ENCODE results near the gene TOM1.

Gene TOM1

DNA sequence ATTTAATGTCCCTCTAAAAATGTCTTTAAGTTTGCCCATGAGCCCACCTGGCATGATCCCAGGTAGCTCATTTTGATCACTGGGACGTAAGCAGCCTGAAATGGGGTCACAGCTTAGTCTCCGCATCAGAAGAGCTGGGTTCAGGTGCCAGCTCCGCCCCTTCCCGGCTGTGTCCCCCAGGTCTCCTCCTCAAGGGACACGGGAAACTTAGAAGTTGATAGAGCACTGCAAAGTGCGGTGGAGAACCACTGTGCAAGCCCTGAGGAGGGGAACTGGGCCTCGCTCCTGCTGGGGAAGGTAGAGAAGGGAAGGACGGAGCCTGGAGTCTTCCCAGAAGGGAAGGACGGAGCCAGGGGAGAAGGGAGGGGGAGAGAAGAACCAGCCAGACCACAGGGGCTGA lies 7.7 kb downstream of the TOM1 start:
- no peak for DNase-seq (ENCODE audit: low read depth in 2 of 2)

DNA sequence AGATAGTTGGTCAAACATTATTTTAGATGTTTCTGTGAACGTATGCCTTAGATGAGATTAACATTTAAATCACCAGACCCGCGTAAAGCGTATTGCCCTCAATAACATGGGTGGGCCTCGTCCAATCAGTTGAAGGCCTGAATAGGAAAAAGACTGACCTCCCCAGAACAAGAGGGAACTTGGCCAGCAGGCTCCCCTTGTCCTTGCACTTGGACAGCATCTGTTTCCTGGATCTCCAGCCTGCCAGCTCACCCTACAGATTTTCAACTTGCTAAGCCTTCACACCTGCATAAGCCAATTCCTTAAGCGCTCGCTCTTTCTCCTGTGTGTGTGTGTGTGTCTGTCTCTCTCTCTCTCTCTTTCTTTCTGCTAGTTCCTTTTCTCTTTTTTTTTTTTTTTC lies 8.2 kb downstream of the TOM1 start:
- DNase-seq (ENCODE audit: low read depth in 2 of 2), result no peak

DNA sequence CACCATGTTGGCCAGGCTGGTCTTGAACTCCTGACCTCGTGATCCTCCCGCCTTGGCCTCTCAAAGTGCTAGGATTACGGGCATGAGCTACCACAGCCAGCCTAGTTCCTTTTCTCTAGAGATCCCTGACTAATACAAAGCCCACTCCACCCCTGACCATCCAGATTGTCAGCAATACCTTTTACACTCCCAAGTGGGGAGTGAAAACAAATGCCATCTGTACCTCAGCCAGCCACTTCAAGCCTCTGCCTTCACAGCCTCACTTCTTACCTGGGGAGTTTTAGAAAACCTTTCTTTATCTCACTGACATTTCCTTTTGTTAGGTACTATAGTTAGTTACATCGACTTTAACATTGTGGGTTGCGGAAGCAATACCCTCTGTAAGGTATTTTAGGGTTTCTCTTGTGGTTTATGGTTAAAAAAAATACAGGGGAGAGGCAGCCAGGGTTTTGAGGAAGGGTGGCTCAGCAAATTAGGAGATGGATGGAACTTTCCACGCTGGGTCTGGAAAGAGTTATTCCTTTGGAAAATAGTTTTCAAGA lies 8.9 kb downstream of the TOM1 start:
- no peak for DNase-seq (ENCODE audit: low read depth in 2 of 2)

DNA sequence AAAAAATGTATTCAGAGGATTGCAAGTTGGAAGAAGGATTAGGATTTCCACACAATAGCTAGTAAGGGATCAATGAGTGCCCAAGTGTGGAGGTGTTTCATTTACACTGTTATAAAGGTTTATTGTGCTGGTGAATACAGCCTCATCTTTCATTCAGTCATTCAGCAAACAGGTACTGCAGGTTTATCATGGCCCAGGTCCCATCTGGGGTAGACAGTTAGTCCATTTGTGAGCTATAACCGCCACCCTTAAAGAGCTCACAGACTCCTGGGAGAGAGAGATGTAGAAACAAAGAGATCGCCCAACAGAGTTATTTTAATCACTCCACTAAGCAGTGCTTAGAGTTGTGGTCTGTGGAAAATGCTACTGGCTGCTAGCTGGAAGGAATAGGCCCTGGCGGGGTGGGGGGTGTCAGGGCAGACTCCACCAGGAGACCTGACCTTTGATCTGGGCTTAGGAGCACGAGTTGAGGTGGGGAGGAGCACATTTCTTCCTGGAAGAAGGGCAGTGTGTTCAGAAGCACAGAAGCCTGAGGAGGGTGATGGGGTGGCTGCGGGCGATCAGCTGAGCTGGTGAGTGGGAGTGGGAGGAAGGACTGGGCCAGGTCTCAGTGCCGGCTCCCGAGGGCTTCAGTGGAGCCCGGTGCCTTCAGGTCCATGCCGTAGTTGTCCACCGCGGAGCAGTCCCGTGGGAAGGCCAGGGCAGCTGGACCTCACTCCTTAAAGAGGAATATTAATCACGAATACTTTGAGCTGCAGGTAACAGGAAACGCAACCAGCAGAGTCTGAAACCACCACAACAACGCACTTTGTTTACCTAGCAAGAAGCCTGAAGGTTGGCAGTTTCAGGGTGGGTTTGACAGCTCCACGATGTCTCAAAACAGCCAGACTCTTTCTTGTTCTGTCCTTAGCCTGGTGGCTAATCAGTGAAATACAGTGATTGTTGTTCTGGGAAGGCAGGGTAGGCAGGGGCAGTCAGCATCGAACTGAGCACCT lies 11.2 kb downstream of the TOM1 start:
- DNase-seq (ENCODE audit: low read depth in 2 of 2), result no peak

DNA sequence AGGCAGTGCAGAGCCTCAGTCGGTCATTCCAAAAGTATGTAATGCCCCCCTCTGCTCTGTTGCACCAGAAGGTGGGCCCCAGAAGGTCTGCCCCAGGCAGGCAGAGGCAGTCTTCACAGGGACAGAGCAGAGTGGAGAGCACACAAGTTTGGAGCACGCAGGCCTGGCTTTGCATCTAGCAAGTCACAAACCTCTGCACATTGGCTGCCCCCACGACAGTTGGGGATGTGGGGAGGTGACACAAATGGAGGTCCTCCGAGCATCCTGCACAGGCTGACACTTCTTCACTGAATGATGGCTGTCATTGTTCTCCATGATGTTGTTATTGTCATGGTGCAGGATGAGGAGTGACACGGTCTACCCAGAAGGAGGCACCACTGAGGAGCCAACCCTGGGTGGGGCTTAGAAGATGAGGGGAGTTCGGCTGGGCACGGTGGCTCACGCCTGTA lies 11.9 kb downstream of the TOM1 start:
- DNase-seq (ENCODE audit: low read depth in 2 of 2), result no peak

DNA sequence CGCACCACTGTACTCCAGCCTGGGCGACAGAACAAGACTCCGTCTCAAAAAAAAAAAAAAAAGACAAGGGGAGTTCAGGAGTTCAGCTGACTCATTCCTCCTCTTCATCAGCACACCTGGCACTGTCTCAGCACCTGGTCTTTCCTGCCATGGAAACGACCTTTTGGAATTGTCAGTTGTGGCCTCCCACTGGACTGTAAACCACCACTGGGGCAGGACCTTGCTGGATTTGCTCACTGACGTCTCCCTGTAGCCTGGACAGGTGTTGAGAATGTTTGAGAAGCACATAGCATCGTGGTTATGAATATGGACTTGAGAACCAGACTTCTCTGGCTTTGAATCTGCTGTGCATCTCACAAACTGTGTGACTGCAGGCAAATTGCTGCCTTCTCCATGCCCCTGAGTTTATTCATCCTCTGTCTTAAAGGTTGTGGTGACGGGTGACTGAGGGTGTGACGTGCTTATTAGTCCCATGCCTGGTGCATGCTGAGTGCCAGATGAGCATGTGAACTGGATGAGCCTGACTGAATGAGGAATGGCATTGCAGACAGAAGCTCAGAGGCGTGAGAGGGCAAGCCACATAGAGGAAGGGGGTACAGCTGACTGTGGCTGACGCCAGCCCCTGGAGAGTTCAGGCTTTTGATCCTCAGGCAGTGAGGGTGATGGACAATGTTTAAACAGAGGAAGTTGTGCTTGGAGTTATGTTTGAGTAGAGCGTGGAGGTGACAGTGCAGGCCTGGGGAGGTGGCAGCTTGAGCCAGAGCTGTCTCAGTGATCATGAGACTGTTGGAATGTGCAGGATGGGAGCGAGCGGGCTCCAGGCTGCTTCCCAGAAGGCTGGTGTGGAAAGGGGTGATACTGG lies 12.7 kb downstream of the TOM1 start:
- DNase-seq (ENCODE audit: low read depth in 2 of 2), result no peak

DNA sequence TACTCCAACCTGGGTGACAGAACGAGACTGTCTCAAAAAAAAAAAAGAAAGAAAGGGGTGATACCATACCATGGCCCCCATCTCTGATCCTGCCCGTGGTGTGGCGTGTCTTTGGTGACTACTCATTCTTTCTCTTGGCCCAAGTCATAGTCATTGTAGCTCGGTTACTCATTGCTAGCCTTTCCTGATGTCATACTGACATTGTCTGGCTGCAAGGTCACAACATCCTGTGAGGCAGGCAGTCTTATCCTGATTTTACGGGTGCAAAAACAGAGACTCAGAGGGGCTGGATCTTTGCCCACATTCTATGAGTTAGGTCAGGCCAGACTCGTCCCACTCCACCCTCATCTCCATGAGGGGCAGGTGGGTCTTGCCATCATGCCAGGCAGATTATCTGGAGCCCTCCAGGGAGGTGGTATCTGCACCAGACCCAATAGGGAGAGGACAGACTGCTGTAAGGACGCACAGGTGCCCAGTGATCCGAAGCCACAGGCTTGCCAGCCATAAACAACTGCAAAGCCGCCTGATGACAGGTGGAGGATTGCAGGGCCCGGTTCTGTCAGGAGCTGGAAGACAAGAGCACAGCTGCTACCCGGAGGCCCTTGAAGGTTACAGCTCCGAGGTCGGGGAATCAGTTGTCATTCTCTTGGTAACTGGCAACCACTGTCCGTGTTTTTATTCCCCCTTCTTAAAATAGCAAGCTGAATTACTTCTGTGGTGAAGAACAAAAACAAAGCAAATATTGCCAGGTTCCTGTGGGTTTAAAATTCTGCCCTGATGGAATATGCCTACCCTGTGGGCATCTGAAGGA lies 13.8 kb downstream of the TOM1 start:
- no peak for DNase-seq (ENCODE audit: low read depth in 2 of 2)

DNA sequence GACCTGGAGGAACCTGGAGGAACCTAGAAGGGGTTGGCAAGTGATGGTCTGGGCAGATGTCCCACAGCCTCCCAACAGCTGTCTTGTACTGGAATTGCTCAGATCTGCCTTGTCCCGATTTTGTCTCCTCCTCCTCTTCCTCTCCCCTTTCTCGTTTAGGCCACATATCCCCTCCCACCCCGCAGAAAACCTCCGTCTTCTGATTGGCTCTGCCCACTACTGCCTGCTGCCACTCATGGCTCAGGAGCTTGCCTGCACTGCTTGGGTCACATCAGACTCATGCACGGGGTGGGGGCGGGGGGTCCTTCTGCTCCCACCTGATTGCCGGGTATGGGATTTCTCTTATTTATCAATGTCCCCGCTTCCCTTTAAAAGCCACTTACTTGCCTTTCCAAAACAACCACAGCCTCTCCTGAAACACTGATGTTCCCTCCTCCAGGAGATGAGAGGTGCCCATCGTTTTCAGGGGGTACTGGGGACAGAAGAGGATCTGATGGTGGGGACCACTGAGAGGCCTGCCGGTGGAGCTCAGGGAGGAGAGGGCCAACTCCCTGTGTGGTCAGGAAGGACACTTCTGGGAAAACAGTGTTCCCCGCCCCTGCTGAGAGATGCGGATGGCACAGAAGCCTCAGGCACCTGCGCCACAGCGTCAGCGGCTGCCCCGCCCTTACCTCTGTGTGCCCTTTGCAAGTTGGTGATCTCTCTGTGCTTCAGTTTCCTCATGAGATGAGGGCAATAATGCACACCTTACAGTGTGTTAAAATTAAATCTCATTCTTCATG lies 14.7 kb downstream of the TOM1 start:
- no peak for DNase-seq (ENCODE audit: low read depth in 2 of 2)

DNA sequence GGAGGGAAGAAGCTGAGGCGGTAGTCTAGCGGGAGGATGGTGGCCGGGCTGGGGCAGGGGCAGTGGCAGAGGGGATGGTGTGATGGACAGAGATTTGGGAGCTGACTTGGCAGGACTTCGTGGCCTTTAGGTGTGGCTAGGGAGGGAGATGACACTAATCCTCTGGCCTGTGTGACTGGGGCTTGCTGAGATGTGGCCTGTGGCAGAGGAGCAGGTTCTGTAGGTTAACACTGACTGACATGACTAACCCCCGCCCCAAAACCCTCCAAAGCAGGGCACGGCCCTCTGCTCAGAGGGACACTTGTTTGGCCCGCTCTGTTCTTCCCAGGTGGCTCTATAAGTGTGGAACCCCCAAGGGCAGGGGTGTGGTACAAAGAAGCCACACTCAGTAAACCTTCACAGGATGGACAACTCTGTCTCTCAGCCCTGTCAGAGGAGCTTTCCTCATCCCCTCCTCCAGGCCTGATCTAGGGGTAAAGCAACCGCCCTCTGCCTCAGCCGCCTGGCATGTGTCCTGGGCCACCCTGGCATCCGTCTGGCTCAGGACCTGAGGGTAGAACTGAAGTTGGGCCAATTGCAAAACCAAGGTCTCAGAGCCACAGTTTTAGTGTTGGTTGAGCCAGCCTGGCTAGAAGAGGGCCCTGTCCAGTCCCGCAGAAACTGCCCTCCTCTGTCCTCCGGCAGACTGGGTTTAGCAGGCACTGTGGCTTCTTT lies 15.6 kb downstream of the TOM1 start:
- DNase-seq (ENCODE audit: low read depth in 2 of 2), result no peak

DNA sequence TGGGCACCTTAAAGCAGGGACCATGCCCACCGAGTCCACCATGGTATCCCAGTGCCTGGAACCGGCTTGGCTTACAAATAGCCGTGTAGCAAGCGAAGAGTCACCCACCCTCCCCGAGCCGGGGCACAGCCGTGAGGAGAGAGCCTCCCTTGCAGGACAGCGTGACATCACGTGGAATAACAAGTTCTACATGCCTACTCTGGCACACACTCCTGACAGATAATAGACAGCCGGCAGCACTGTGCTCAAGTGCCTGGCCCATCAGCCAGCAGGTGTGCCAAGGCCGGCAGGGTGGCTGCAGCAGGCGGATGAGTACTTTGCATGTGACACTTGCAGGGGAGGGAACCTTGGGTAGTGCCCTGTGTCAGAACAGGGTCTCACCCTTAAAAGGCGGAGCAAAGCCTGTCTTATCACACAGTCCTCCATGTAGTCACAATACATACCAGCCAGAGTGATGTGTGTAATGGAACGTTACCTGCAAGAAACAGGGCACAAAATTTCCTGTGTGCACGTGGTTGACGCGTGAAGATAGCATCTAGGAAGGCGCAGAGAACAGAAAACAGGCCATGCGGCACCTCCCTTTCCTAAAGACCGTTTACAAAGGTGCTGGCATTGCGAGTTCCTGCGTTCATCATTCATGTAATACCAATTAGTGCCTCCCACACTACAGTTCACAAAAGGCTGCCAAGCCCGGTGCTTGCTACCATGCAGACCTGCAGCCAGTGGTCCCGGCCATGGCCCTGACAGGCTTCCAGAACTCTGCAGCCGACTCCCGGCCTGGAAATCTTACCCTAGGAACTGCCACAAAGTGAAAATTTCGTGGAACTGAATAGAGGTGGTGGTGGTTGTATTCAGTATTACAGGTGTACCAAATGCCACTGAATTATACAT lies 16.4 kb downstream of the TOM1 start:
- no peak for DNase-seq (ENCODE audit: low read depth in 2 of 2)

DNA sequence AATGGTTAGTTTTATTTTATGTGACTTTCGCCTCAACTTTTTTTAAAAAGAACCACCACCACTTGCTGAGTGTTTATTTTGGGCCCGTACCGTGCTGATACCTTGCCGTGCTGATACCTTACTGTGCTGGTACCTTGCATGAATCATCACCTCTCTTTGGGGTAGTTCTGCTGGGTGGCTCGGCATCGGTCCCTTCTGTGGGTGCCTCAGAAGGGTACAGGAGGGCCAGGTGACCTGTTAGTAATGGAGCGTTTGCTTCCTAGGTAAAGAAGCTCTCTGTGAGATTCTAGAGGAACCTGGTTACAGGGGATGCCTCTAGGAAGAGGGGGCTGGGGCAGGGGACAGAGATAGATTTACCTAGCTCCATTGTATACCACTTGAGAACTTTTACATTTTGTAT lies 17.1 kb downstream of the TOM1 start:
- no peak for DNase-seq (ENCODE audit: low read depth in 2 of 2)

DNA sequence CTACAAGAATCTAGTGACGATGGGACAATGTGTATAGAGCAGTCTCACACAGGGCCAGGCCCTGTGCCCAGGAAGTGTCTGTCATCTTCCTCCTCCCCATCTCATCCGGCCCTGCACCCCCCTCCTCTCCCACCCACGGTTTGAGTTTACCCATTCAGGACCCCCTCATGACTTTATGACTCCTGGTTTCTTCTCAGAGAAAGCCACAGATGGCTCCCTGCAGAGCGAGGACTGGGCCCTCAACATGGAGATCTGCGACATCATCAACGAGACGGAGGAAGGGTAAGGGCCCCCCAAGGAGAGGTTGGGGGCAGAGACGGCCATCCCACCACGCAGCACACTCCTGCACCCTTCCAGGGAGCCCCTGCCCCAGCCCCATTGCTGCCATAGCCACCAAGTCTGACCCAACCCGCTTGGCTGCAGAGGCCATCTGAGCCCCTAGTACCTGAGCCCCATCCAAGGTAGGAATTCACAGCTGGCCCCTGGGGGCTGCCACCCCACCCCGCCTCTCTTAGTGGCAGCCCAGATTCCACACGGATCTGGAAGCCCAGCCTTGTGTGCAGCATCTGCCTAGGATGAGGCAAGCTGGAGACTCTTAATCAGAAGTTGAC lies 18.1 kb downstream of the TOM1 start:
- DNase-seq (ENCODE audit: low read depth in 2 of 2), result no peak

DNA sequence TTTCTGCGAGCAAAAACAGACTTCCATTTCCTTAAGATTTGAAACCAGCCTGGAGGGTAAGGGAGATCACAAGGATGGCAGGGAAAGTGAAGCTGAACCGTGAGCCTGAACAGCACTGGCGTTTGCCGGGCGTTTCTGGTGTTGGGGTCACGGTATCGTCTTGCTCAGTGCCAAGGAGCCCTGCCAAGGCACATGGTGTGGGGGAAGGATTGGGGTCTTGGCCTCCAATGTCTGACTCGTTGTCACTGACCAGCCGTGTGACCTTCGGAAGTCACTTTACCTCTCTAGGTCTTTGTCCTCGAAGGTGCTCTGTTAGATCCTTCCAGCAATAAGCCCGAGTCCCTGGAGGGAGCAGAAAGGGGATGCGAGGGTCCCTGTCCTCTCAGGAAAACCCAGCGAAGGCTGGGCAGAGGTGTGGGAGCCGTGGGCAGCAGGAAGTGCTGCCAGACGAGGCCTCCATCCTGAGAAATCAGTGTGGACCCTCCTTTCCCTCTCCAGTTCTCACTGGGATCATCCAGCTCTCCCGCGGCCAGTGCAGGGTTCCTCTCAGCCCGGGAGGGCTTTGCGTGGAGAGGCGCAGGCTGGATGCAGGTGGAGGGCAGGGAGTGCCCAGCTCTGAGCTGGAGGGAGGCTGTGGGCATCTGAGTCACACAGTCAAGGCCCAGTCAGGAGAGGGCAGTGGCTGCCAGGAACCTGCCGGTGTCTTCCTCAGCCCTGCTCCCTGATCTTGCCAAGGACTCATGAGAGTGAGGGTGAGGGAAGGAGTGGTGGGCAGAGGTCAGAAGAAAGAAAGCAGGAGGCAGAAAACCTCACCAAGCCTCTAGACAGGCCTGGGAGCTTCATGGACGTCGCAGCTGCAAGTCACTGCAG lies 18.9 kb downstream of the TOM1 start:
- no peak for DNase-seq (ENCODE audit: low read depth in 2 of 2)

DNA sequence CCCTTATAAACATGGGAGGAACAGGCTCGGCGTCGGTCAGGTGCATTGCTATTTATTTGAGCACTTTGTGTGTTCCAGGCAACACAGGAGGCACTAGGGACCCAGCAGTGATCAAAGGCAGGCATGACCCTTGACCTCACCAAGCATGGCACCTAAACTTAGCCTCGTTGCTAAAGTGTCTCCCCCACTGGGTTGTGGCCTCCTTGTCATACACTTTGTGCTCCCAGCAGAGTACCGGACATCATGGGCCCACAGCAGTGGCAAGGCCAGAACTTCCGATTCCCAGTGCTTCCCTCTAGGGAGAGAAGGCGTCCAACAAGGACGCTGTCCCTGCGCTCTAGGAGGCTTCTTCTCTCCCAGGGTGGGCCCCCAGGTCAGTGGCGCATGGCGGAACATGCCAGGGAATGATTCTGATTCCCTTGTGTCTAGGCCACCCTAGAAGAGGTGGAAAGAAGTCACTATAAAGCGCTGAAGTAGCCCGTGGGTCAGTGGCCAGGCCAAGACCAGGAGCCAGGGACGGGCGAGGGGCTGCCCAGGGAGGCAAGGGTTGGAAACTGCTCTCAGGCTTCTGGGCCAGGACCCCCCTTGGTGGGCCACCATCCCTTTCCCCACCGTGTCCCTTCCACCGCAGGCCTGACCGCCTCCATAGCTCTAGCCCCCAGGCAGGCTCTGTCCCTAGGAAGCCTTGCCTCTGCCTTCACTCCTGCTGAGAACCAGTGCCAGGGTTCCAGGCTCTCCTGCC lies 19.7 kb downstream of the TOM1 start:
- DNase-seq (ENCODE audit: low read depth in 2 of 2), result no peak

DNA sequence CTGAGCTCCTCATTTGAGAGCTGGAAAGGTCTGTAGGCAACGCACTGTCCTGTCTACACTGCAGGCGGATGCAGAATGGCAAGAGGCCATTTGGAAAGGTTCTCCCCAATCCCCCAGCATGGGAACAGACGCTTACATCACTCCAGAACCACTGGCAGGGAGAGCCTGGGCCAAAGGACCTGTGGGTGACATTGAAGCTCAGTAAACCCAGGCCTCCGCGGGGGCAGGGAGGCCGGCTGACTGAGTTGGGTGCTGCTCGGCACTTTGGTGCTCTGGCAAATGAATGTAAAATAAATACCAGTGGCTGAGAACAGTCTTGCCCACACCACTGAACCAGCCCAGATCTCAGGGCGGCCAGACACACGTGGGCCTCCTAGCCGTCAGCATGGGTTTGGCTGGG lies 22.4 kb downstream of the TOM1 start:
- no peak for DNase-seq (ENCODE audit: low read depth in 2 of 2)

DNA sequence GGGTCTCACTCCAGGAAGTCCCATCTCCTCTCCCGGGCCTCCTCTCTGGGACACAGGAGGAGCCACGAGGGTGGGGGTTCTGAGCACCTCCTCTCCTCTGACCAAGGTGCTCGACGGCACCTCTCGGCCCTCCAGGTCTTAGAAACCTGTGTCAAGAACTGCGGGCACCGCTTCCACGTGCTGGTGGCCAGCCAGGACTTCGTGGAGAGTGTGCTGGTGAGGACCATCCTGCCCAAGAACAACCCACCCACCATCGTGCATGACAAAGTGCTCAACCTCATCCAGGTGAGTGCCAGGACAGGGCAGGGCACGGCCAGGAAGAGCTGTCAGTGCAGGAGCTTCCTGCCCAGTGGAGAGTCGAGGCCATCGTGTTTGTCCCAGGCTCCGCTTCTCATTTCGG lies 23.2 kb downstream of the TOM1 start:
- no peak for DNase-seq (ENCODE audit: low read depth in 2 of 2)

DNA sequence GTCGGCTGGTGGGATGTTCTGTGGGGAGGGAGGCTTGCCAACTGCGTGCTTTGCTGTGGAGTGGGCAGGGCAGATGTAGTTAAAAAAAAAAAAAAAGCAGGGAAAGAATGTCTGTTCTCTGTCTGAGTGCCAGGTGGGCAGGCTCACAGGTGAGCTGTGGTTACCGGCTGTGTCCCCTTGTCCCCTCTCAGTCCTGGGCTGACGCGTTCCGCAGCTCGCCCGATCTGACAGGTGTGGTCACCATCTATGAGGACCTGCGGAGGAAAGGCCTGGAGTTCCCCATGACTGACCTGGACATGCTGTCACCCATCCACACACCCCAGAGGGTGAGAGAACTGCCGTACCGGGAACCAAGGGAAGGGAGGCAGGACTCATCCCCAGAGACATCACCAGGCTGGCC lies 23.6 kb downstream of the TOM1 start:
- no peak for DNase-seq (ENCODE audit: low read depth in 2 of 2)
